Measurements from ENCODE around the gene TCF15. TPM values are rescaled to one million over a fixed set of nuclear protein-coding genes. Genes with fewer than 3 reads are reported as not detected.

The TCF15 gene
- total and polyA plus RNA-seq, 2 of the 13 experiments (the other 11 are each of a cell fraction or from before 2014, with no cell fraction given) = not detected

DNA sequence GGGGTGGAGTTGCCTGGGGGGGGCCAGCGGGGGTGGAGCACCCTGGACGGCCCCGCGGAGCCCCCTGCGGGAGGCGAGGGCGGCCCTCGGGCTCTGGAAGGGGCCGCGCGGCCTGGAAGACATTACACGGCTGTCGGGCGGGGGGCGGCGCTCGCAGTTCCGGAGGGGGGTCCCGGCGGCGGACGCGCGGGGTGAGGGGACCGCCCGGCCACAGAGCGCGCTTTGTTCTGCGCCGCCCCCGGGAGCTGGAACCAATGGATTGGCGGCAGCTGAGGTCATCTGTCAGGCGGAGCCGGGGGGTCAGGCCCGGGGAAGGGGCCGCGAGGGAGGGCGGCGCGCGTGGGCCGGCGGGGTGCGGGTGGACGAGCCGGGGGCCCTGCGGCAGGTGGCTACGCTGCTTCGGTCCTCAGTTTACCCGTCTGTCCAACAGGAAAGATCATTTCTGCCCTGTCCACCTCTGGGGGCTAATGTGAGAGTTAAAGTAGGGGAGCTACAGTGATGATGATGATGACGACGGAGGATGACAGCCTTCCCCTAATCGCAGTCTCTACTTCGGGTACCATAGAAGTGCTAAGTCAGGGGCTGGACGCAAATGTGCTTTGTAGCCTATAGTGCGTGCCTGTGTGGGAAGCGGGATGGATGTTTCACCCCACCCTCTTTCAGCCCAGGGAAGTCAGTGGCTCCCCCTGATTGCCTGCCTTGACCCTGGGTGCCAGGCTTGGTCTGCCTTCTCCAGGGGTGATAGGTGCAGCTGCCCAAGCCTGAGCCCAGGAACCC lies 32.5 kb upstream of the TCF15 start (continued):
- TF ChIP-seq, protein P1, sequence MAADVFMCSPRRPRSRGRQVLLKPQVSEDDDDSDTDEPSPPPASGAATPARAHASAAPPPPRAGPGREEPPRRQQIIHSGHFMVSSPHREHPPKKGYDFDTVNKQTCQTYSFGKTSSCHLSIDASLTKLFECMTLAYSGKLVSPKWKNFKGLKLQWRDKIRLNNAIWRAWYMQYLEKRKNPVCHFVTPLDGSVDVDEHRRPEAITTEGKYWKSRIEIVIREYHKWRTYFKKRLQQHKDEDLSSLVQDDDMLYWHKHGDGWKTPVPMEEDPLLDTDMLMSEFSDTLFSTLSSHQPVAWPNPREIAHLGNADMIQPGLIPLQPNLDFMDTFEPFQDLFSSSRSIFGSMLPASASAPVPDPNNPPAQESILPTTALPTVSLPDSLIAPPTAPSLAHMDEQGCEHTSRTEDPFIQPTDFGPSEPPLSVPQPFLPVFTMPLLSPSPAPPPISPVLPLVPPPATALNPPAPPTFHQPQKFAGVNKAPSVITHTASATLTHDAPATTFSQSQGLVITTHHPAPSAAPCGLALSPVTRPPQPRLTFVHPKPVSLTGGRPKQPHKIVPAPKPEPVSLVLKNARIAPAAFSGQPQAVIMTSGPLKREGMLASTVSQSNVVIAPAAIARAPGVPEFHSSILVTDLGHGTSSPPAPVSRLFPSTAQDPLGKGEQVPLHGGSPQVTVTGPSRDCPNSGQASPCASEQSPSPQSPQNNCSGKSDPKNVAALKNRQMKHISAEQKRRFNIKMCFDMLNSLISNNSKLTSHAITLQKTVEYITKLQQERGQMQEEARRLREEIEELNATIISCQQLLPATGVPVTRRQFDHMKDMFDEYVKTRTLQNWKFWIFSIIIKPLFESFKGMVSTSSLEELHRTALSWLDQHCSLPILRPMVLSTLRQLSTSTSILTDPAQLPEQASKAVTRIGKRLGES (CRISPR knock-in tag; IDR thresholded peaks at IDR 0.05; ENCODE audit: borderline replicate concordance) = no peak
- TF ChIP-seq, protein P2, sequence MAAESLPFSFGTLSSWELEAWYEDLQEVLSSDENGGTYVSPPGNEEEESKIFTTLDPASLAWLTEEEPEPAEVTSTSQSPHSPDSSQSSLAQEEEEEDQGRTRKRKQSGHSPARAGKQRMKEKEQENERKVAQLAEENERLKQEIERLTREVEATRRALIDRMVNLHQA (CRISPR knock-in tag; IDR thresholded peaks at IDR 0.05) = no peak
- TF ChIP-seq KLF11 (CRISPR knock-in tag; IDR thresholded peaks at IDR 0.05) = no peak
- no peak for TF ChIP-seq ATF7 (IDR thresholded peaks at IDR 0.05)
- peak; percentile 70; the same call in 1 of the 2 replicates for TF ChIP-seq ATF7 (CRISPR knock-in tag; IDR thresholded peaks at IDR 0.05)
- TF ChIP-seq, protein P3, sequence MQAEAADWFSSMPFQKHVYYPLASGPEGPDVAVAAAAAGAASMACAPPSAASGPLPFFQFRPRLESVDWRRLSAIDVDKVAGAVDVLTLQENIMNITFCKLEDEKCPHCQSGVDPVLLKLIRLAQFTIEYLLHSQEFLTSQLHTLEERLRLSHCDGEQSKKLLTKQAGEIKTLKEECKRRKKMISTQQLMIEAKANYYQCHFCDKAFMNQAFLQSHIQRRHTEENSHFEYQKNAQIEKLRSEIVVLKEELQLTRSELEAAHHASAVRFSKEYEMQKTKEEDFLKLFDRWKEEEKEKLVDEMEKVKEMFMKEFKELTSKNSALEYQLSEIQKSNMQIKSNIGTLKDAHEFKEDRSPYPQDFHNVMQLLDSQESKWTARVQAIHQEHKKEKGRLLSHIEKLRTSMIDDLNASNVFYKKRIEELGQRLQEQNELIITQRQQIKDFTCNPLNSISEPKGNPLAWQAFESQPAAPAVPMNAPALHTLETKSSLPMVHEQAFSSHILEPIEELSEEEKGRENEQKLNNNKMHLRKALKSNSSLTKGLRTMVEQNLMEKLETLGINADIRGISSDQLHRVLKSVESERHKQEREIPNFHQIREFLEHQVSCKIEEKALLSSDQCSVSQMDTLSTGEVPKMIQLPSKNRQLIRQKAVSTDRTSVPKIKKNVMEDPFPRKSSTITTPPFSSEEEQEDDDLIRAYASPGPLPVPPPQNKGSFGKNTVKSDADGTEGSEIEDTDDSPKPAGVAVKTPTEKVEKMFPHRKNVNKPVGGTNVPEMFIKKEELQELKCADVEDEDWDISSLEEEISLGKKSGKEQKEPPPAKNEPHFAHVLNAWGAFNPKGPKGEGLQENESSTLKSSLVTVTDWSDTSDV (CRISPR knock-in tag; IDR thresholded peaks at IDR 0.05) = no peak
- TF ChIP-seq, protein P4, sequence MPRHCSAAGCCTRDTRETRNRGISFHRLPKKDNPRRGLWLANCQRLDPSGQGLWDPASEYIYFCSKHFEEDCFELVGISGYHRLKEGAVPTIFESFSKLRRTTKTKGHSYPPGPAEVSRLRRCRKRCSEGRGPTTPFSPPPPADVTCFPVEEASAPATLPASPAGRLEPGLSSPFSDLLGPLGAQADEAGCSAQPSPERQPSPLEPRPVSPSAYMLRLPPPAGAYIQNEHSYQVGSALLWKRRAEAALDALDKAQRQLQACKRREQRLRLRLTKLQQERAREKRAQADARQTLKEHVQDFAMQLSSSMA (CRISPR knock-in tag; IDR thresholded peaks at IDR 0.05) = peak; percentile 81; the same call in 1 of the 2 replicates
- TF ChIP-seq, protein P5, sequence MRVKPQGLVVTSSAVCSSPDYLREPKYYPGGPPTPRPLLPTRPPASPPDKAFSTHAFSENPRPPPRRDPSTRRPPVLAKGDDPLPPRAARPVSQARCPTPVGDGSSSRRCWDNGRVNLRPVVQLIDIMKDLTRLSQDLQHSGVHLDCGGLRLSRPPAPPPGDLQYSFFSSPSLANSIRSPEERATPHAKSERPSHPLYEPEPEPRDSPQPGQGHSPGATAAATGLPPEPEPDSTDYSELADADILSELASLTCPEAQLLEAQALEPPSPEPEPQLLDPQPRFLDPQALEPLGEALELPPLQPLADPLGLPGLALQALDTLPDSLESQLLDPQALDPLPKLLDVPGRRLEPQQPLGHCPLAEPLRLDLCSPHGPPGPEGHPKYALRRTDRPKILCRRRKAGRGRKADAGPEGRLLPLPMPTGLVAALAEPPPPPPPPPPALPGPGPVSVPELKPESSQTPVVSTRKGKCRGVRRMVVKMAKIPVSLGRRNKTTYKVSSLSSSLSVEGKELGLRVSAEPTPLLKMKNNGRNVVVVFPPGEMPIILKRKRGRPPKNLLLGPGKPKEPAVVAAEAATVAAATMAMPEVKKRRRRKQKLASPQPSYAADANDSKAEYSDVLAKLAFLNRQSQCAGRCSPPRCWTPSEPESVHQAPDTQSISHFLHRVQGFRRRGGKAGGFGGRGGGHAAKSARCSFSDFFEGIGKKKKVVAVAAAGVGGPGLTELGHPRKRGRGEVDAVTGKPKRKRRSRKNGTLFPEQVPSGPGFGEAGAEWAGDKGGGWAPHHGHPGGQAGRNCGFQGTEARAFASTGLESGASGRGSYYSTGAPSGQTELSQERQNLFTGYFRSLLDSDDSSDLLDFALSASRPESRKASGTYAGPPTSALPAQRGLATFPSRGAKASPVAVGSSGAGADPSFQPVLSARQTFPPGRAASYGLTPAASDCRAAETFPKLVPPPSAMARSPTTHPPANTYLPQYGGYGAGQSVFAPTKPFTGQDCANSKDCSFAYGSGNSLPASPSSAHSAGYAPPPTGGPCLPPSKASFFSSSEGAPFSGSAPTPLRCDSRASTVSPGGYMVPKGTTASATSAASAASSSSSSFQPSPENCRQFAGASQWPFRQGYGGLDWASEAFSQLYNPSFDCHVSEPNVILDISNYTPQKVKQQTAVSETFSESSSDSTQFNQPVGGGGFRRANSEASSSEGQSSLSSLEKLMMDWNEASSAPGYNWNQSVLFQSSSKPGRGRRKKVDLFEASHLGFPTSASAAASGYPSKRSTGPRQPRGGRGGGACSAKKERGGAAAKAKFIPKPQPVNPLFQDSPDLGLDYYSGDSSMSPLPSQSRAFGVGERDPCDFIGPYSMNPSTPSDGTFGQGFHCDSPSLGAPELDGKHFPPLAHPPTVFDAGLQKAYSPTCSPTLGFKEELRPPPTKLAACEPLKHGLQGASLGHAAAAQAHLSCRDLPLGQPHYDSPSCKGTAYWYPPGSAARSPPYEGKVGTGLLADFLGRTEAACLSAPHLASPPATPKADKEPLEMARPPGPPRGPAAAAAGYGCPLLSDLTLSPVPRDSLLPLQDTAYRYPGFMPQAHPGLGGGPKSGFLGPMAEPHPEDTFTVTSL (CRISPR knock-in tag; IDR thresholded peaks at IDR 0.05; ENCODE audit: borderline replicate concordance) = 0 out of 2 replicates have a peak, but pooled peaks have one; percentile 7
- 0 out of 2 replicates have a peak, but pooled peaks have one; percentile 35 for TF ChIP-seq ZNF629 (CRISPR knock-in tag; conservative IDR thresholded peaks at IDR 0.05)
- TF ChIP-seq ZNF792 (CRISPR knock-in tag; IDR thresholded peaks at IDR 0.05) = no peak
- TF ChIP-seq, protein P6, sequence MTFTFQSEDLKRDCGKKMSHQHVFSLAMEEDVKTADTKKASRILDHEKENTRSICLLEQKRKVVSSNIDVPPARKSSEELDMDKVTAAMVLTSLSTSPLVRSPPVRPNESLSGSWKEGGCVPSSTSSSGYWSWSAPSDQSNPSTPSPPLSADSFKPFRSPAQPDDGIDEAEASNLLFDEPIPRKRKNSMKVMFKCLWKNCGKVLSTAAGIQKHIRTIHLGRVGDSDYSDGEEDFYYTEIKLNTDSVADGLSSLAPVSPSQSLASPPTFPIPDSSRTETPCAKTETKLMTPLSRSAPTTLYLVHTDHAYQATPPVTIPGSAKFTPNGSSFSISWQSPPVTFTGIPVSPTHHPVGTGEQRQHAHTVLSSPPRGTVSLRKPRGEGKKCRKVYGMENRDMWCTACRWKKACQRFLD (CRISPR knock-in tag; IDR thresholded peaks at IDR 0.05; ENCODE audit: borderline replicate concordance) = 0 out of 2 replicates have a peak, but pooled peaks have one; percentile 43
- peak; percentile 80; the same call in 1 of the 2 replicates for TF ChIP-seq SP5 (CRISPR knock-in tag; IDR thresholded peaks at IDR 0.05; ENCODE audit: borderline replicate concordance, low read depth)
- TF ChIP-seq ZNF552 (CRISPR knock-in tag; IDR thresholded peaks at IDR 0.05; ENCODE audit: borderline replicate concordance) = no peak
- TF ChIP-seq ZKSCAN1 (IDR thresholded peaks at IDR 0.05; ENCODE audit: low read length) = no peak
- TF ChIP-seq XBP1 (CRISPR knock-in tag; IDR thresholded peaks at IDR 0.05) = no peak

Data from HepG2 (cell line).